ENCODE data around the gene FOXO6. TPM values are rescaled to one million over a fixed set of nuclear protein-coding genes. Genes with fewer than 3 reads are reported as not detected.

FOXO6 gene
- under 1 TPM; 0.52 to 0.75 TPM for total RNA-seq
- long read RNA-seq: 0 reads

DNA sequence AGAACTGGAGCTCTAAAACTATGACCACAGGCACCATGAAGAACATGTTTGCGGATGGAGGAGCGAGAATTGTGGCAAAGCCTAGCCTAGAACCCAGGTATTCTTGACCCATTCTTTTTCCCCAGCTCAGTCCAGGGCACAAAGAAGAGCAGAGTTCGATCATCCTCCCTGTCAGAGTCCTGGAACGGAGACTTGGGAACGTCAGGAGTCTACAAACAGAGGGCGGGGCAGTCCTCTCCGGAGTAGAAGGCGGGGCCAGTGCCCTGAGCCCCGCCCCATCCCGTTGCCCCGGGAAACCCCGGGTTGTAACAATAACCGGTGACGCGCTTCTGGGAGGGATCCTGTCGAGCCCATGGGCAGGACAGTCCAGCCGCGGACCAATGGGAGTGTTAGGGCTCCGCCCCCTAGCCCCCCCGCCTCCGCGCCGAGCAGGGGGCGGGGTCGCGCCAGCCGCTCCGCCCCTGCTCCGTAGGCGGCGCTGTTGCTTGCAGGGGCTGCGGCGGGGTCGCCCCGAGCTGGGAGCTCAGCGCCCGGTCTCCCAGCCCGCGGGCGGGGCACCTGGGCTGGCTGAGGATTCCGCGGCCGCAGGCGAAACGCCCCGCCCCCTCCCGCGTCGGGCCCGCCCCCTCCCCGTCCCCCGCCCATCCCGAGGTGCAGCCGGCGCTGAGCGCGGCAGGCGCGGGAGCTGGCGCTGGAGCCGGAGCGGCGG, at the start of gene FOXO6:
Gene FOXO6 (plus strand): TSS at position 649 of the 709 bp plus-strand sequence.
- ATAC-seq: peak; percentile 90
- intact Hi-C loops (cut with DNase I, micrococcal nuclease): no loop called here
- DNase-seq: peak; percentile 98 to 99

DNA sequence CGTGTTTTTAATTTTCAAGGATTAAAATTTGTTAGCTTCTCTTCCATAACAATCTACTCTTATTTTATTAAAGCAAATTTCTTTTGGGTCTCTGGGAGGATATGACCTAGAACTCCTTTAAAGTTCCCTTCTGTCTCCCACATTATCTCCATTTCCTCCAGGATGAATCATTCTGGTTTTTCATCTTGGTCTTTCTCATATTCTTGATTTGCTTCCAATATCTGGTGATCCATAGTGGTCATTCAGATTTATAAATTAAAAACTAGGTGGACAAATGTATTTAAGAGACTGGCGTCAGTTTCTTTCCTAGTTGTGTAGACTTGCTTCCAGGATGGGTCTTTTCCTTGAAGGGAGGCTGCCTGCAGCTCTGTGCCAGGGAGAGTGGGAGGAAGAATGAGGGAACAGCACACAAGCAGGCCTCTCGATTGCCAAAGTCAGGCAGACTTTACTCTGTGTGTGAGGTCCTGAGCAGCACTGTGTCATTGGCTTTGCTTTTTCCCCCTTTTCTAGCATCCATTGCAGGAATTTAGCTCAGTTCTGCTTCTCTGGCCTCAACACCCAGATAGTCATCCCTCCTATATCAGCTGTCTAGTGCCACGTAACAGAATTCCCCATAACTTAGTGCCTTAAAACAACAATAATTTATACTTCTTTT, 48.1 kb upstream of the FOXO6 start:
- ATAC-seq: no peak
- no peak for DNase-seq
- intact Hi-C loops (cut with DNase I, micrococcal nuclease): no loop called here

DNA sequence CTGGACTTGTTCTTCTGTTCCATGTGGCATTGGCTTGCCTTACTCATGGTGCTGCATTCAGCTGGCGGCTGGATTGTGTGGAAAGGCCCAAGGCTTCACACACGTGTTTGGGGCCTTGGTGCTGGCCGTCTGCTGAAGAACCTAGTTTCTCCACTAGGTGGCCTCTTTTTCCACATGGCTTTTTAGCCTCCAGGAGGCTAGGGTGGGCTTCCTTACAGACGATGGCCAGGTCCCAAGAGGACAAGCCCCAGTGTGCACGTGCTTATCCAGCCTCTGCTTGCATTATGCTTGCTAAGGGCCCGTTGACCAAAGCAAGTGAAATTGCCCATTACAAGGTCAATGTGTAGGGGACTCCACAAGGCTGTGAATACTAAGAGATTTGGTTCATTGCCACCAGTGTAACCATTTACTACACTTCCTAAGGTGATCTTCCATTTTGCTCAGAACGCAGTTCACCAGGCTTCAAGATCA, 47.5 kb upstream of the FOXO6 start:
- no peak for DNase-seq
- ATAC-seq: no peak
- intact Hi-C loops (cut with DNase I, micrococcal nuclease): no loop called here

DNA sequence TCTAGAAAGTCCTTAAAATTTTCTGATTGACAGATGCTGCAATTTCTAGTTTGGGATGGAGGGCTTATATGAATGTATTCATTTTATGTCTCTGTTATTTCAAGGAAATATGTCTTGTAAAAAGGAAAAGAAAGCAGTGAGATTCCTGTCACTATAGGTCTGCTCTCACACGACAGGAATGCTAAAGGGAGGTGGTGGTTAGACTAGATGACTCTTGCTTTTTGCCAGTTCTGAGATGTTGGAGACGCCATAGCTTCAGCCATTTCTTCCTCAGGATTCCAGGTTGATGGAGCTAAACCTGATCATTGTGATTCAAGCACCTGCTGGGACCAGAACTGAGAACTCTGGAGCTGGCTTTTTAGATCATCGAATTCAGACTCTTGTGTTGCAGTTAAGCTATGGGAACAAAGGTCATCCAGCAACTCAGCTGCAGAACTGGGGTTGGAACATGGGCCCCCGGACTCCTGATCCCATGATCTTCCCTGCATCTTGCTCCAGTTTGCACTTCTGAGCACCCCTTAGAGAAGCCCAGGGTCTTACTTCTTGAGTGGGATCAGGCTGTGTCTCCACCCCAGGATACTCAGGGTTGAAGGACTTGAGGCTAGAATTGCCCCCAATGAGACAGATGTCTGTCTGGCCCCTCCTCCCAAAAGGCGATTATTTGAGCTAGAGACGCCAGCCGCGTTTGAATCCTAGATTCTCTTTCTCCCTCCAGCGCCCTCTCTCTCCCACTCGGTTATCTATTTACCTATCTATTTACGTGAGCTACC, 46.7 kb upstream of the FOXO6 start:
- DNase-seq (no peak), ATAC-seq (no peak)
- intact Hi-C loops (cut with DNase I, micrococcal nuclease): no loop called here

DNA sequence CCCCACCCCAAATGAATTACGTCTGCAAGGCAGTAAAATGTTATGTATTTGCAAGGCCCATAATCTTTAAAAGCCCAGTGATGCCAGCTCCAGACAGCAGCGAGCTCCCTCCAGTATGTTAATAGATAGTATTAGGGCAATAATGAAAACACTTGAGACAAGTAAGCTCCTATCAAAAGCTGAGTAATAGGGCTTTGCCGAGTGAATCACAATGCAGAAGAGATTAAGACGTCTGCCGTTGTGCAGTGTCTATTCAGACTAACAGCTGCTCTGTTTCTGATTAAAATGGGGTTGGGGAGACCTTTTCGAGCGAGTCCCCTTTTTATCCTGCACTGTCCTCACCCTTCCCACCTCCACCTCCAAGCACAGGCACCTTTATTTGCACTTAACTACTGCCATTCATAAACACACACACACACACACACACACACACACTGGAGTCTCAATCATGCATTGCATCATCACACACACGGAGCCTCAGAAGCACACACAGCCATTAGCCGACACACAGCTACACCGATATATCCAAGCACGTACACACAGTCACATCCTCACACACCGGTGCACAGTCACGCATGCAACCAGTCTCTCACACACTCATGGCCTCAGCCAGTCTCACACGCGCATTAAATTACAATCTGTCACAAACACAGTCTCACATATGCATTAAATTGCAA, 46.0 kb upstream of the FOXO6 start:
- intact Hi-C loops (cut with DNase I, micrococcal nuclease): no loop called here
- no peak for ATAC-seq
- no peak for DNase-seq

DNA sequence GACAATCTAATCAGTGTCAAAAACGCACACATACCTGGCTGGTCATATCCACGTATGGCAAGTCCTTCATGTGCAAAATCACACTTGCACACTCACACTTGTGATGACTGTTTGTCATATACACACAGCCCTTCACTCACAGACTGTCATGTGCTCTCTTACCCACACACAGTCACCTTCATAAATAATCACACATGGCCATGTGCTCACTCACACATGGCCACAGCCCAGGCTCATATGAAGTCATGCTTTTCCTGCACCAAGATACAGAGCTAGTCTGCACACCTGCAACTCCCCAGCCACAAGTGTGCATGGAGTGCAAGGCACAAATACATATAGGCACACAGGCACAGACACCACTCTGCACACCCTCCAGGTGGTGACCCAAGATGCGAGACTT, 45.4 kb upstream of the FOXO6 start:
- intact Hi-C loops (cut with DNase I, micrococcal nuclease): no loop called here
- no peak for DNase-seq
- ATAC-seq: no peak

DNA sequence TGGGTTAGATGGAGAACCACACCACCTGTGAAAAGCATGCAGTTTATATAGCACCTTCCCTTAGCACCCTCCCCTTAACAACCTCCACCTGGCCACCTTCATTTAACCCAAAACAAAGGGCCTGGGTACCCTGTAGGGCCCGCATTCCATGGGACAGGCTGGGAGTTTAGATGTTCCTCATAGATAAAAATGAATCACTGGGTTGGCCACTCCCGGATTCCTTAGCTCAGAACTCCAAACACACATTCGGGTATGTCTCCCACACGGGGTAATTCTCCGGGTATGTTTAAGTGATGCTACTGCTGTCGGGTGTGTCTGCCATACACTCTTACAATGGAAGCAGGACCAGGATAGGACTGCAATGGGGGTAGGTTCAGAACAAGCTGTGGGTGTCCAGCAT, 43.9 kb upstream of the FOXO6 start:
- DNase-seq (no peak), ATAC-seq (no peak)
- intact Hi-C loops (cut with DNase I, micrococcal nuclease): no loop called here

DNA sequence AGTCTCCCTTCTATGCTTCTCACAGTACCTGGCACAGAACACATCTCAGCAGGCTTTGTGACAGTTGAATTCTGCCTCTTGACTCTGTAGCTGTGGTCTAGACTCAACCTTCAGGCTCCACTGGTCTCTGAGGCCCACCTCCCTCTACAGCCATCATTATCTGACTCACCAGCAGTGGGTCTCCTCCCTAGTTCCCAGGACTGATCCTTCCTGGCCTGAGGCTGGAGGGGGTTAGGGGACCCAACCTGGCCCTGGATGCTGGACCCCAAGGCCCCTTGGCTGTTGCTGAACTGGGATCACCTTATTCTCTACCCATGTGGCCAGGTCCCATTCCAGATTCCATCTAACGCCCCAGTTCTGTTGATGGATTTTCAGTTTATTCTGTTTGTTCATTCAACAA, 43.1 kb upstream of the FOXO6 start:
- intact Hi-C loops (cut with DNase I, micrococcal nuclease): no loop called here
- no peak for ATAC-seq

DNA sequence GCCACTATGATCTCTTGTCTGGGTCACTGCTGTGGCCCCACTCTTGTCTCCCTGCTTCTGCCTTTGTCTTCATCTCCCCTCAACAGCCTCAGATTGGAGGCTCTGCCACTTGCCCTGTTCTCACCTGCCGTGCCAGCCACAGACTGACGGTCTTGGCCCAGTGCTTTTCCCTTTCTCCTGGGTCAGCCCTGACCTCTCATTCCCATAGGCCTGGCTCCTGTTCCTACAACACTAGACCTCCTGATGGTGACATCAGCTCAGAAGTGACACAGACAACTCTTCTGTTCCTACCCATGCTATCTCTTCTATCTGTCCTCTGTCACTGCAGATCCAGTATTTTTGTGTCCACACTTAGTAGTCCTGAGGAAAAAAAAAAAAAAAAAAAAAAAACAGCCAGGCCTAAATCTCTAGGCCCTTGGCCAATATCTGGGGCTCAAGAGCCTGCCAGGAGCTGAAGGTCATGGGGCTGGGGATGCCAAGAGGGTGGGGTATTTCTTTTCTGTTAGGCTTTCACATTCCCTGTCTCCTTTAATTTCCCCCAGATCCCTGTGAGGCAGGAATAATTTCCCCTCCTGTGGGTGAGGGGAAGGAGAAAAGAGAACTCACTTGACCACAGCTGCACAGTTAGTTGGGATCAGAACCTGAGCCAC, 42.0 kb upstream of the FOXO6 start:
- intact Hi-C loops (cut with DNase I, micrococcal nuclease): no loop called here

More for the DNA sequence above, 43.1 kb upstream of the FOXO6 start:
- no peak for DNase-seq

DNA sequence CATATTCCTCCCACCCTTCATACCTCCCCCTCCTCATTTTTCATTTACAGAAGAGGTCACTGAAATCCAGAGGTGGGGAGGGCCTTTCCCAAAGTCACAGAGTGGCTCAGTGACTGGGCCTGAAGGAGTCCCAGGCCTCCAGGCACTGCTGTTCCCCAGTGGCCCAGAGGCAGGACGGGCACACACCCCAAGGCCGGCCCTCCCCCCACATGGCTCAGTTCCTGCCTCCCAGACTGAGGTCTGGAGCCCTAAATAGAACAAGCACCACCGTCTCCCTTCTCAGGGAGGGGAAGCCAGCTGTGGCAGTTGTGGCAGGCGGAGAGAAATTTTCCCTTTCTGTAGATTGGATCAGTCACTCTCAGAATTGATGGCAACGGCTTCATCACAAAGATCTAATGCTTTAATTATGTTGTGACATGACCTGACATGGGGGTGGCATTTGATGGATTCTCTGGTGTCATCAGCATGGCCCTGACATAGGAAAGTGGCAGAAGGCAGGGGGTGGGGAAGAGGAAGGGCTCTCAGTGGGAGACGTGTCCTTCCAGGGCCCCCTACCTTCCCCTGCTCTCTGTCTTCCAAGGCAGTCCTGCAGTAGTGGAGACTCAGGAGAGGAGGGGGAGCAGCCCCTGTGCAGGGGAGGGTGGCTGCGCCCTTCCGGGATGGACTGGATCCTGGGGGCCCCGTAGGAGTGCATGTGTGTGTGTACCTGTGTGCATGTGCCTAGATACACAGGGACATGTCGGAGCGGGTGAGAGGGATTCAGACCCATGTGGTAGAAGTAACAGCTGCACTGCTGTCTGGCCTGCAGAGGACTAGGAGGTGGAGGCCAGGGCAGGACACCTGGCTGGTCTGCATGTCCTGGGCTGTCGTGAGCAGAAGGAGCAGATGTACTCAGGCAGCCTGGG, 41.2 kb upstream of the FOXO6 start:
- no peak for DNase-seq
- ATAC-seq: no peak
- intact Hi-C loops (cut with DNase I, micrococcal nuclease): no loop called here

More for the DNA sequence above, 42.0 kb upstream of the FOXO6 start:
- DNase-seq (no peak), ATAC-seq (no peak)

DNA sequence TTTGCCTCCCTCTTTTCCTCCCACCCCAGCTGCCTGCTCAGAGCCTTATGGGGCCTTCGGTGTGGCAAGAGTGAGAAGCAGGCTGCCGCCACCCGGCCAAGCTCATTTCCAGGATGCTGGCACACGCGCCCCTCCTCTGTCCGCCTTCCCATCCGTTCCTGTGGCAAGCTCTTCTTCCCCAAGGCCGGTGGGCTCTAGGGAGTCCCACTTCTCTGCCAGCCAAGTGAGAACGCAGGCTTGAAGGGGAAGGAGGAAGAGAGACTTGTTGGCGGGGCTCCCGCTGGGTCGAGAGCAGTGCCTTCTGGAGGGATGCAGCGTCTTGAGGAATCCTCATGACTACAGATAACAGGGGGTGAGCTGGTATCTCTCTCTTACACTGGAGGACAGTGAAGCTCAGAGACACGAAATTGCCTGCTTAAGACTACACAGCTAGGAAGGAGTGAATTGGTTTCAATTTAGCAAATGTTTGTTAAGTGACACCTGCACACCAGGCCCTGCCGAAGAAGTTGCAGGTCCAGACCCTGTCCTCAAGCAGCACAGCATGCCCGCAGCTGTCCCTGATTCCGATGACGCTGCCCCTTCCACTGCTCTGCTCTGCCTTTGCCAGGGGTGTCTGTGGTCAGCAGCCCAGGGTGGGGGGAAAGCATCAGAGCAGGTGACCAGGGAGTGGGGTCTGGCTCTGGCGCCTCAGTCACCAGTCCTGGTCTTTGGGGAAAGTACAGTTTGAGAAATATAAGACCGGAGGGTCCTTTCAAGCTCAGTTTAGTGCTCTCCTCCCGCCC, 40.1 kb upstream of the FOXO6 start:
- ATAC-seq (no peak), DNase-seq (no peak)
- intact Hi-C loops (cut with DNase I, micrococcal nuclease): no loop called here

DNA sequence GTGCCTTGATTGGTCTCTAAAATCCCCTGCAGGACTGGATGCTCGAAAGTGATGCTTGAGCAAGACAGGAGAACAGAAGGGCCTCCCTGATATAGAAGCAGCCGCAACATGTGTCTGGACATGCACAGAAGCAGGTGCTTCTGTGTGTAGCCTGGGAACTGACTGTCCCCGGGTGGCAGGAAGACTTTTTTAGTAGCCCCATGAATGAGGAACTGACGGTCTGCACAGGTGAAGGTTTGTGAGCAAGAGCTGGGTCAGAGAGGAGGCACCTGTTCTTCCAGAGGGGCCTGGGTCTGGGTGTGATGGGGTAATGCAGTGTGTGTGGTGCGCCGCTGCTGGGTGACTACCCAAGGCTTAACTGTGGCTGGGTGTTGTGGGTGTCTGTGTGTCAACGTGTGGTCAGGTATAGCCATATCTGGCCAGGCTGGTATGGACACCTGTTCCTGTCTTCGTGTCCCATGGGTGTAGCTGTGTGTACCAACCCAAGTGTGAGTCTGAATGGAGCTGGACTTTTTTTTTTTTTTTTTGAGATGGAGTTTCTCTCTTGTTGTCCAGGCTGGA, 39.1 kb upstream of the FOXO6 start:
- DNase-seq (no peak), ATAC-seq (no peak)
- intact Hi-C loops (cut with DNase I, micrococcal nuclease): no loop called here

DNA sequence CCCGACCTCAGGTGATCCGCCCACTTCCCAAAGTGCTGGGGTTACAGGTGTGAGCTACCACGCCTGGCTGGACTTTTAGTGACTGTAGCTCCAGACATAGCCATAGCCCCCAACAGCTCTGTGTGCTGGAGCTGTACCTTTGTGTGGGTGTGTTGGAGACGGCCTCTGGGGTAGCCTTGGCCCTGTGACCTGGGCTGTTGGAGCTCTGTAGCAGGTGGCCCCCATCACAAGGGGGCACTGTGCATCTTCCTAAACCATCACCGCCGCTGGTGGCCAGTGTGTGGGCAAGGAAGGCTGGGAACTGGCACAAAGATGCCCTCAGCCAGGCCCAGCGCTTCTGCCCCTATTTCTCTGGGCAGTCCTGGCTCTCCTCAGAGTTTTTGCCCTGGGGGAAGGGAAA, 38.4 kb upstream of the FOXO6 start:
- DNase-seq (peak in 1 of 2 donors; percentile 69), ATAC-seq (peak; percentile 92)
- intact Hi-C loops (cut with DNase I, micrococcal nuclease): no loop called here

DNA sequence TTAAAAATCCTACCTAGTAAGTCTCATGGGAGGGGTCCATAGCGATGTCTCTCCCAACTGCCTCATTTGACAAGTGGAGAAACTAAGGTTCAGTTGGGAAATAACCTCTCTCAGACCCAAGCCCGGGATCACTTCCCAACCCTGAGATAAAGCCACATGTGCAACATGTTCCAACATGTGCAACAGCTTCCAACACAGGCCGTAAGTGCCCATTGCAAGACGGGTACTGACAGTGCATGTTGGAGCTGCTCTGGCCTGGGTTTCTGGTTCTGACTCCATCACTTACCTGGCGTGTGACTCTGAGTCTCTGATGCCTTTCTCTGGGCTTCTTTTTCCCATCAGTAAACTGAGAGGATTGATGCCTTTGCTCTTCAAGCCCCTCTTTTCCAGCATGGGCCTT, 38.0 kb upstream of the FOXO6 start:
- intact Hi-C loops (cut with DNase I, micrococcal nuclease): no loop called here
- DNase-seq: no peak

DNA sequence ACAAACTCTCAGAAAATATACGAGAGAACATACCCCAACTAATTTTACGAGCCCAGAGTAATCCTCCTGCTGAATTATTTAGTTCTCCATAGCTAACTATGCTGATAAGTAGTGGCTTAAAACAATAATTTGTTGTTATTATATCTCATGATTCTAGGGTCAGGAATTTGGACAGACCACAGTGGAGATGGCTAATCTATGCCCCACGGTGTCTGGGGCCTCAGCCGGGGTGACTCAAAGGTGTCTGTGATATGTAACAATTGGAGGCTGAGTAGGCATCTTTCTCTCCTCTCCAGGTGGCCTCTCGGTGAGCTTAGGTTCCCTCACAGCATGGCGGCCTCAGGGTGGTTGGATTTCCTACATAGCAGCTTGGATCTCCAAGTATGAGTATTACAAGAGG, 35.4 kb upstream of the FOXO6 start:
- no peak for DNase-seq
- no peak for ATAC-seq
- intact Hi-C loops (cut with DNase I, micrococcal nuclease): no loop called here

More for the DNA sequence above, 38.0 kb upstream of the FOXO6 start:
- no peak for ATAC-seq

DNA sequence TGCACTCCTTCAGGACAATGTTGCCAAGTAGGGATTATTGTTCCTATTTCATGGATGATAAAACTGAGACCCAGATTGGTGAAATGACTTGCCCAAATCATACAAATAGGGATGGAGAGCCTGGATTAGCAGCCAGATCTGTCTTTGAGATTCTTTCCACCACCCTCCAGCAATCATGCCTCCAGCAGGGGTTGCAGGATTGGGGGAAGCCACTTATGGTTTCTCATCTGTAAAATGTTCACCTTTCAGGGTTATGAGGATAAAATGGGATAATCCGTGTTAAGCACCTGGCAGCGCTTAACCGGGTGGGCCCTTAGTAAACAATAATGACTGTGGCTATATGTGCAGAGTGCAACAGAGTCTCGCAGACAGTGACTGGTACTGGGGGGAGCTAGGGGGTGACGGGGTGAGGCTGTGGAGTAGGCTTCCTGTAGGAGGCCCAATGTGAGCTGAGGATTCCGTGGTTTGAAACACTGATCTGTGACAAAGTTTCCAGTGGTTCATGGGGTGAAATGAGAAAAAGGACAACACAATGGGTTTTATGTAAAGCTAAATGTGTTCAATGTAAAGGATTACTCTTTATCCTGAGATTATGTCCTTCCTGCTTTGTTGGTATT, 33.7 kb upstream of the FOXO6 start:
- intact Hi-C loops (cut with DNase I, micrococcal nuclease): no loop called here
- no peak for DNase-seq
- ATAC-seq: no peak
